Immature natural killer cell (primary cell): Measurements from ENCODE around the gene EBF3. TPM values are rescaled to one million over a fixed set of nuclear protein-coding genes. Genes with fewer than 3 reads are reported as not detected.

ENCODE experiments used
- DNase-seq, 3 donors: peaks; one replicate each; pipeline ENCODE4 v3.0.0; 2022; ENCODE audit warnings: mixed read lengths in 1 of 3
- H3K27ac Mint-ChIP-seq, 6 donors: one replicate each; pipeline ENCODE4 v1.8.0; 2020; ENCODE audit warnings: mixed read lengths in 6 of 6, mild to moderate bottlenecking in 5 of 6, inconsistent platforms in 4 of 6, moderate library complexity in 3 of 6
- H3K27me3 Mint-ChIP-seq, 3 donors: one replicate each; pipeline ENCODE4 v1.8.0; 2020 to 2021; ENCODE audit warnings: low read depth in 3 of 3, mild to moderate bottlenecking in 3 of 3, mixed read lengths in 3 of 3, moderate library complexity in 3 of 3, inconsistent platforms in 1 of 3
- H3K36me3 Mint-ChIP-seq, 3 donors: one replicate each; pipeline ENCODE4 v1.8.0; 2020; ENCODE audit warnings: mixed read lengths in 3 of 3, inconsistent platforms in 2 of 3, mild to moderate bottlenecking in 2 of 3
- H3K4me1 Mint-ChIP-seq, 2 donors: one replicate each; pipeline ENCODE4 v1.8.0; 2020; ENCODE audit warnings: inconsistent platforms in 2 of 2, mild to moderate bottlenecking in 2 of 2, mixed read lengths in 2 of 2, moderate library complexity in 1 of 2
- H3K4me3 Mint-ChIP-seq, 5 donors: one replicate each; pipeline ENCODE4 v1.8.0; 2020; ENCODE audit warnings: mild to moderate bottlenecking in 5 of 5, mixed read lengths in 5 of 5, inconsistent platforms in 3 of 5, moderate library complexity in 3 of 5
- H3K9me3 Mint-ChIP-seq, 6 donors: one replicate each; pipeline ENCODE4 v1.8.0; 2020; ENCODE audit warnings: mild to moderate bottlenecking in 6 of 6, mixed read lengths in 6 of 6, inconsistent platforms in 4 of 6, moderate library complexity in 3 of 6
- polyA plus RNA-seq, 3 donors: library from polyadenylated mRNA; unstranded; fragments of 300-500 nt; fragmentation: Illumina TruSeq; gene quantifications; one replicate each; pipeline ENCODE4 v1.2.3, GENCODE V29; 2021

Gene EBF3
- not detected for polyA plus RNA-seq

- H3K36me3 Mint-ChIP-seq, result no peaks in the 10 kb centered on the region
- peaks cover 0 to 10% (median 0%) of the 10 kb centered on the region in 6 donors for H3K9me3 Mint-ChIP-seq
- peak; percentile 52 to 56 (median 53) for DNase-seq
- H3K4me3 Mint-ChIP-seq, result peak within 1 kb of the TSS; percentile 73 to 86 (median 83)
- peaks cover 26 to 56% (median 42%) of the 10 kb centered on the region in 3 donors for H3K27me3 Mint-ChIP-seq
- no peak within 1 kb of the TSS for H3K27ac Mint-ChIP-seq
- peaks cover 19 to 24% of the 10 kb centered on the region in 2 donors for H3K4me1 Mint-ChIP-seq
These were observed at the start of gene EBF3 for GRCh38 chr10:129963641-129964501. TSS of gene EBF3 (minus strand) at chr10:129964274. CDS start at chr10:129963768, 506 bp downstream.

DNA sequence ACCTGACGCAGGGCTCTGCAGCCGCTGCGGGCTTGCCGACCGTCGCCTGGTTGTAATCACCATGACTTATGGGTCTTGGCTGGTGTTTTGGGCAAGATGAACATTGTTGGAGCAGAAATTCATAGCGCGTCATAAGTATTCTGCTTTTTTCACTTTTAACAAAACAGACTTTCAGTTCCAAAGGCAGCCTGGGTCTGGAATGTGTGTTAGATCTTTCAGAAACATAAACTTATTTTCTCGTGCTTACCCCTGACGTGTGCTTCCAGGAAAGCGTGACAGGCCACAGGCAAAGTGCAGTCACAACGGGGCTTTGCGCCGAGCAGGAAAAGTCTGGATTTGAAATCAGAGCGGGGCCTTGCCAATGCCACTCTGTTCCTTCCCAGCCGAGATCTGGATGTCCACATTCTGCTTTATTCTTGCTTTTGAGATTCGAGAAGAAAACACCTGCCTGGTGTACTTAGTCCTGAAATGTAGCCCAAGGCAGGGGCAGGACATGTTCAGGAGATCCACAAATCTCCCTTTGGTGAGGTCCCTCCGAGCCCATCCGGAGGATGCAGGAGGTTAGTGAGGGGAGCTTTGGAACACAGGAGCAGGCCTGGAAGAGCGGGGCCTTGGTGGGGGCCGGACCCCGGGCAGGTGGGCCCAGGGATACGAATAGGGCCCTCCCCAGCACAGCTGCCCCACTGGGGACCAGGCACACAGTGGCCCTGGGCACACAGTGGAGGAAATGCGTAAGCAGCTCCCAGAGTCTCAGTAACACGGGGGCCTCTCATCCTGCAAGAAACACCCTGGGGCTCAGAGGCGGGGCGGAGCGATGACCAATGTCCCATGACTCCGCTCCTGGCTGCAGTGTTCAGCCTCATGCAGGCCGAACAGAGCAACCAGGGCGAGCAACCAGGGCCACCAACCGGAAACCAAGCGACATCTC is 49.5 kb upstream of the EBF3 start:
- H3K27me3 Mint-ChIP-seq, result peaks cover 0 to 6% (median 0%) of the 10 kb centered on the region in 3 donors
- no peak overlapping the region for H3K27ac Mint-ChIP-seq
- H3K9me3 Mint-ChIP-seq, result no peaks in the 10 kb centered on the region
- no peak for DNase-seq
- no peak overlapping the region for H3K4me3 Mint-ChIP-seq
- no peaks in the 10 kb centered on the region for H3K4me1 Mint-ChIP-seq
- H3K36me3 Mint-ChIP-seq, result no peaks in the 10 kb centered on the region

- H3K27ac Mint-ChIP-seq, result peak overlapping the region in 1 of 6 donors; percentile 42
- no peaks in the 10 kb centered on the region for H3K4me1 Mint-ChIP-seq
- H3K27me3 Mint-ChIP-seq, result peaks cover 0 to 9% (median 0%) of the 10 kb centered on the region in 3 donors
- no peak for DNase-seq
- no peak overlapping the region for H3K4me3 Mint-ChIP-seq
- H3K9me3 Mint-ChIP-seq, result no peaks in the 10 kb centered on the region
- H3K36me3 Mint-ChIP-seq, result no peaks in the 10 kb centered on the region
These were observed 48.1 kb upstream of the EBF3 start for GRCh38 chr10:130012129-130012528.

DNA sequence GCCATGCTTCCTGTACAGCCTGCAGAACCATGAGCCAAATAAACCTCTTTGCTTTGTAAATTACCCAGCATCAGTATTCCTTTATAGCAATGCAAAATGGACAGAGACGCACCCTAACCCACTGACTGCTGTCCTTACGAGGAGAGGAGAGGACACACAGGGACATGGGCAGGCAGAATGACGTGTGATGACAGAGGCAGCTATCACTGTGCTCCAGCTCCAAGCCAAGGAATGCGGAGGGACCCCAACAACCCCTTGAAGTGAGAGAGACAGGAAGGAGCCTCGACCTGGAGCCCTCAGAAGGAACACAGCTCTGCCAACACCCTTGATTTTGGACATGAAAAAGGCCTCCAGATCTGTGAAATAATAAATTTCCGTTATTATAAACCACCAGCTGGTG is 46.6 kb upstream of the EBF3 start:
- H3K9me3 Mint-ChIP-seq, result peaks cover 0 to under 1% (median 0%) of the 10 kb centered on the region in 6 donors
- no peak overlapping the region for H3K27ac Mint-ChIP-seq
- DNase-seq, result no peak
- no peaks in the 10 kb centered on the region for H3K36me3 Mint-ChIP-seq
- H3K4me3 Mint-ChIP-seq, result no peak overlapping the region
- H3K27me3 Mint-ChIP-seq, result peaks cover 0 to 7% (median 0%) of the 10 kb centered on the region in 3 donors
- H3K4me1 Mint-ChIP-seq, result no peaks in the 10 kb centered on the region

DNA sequence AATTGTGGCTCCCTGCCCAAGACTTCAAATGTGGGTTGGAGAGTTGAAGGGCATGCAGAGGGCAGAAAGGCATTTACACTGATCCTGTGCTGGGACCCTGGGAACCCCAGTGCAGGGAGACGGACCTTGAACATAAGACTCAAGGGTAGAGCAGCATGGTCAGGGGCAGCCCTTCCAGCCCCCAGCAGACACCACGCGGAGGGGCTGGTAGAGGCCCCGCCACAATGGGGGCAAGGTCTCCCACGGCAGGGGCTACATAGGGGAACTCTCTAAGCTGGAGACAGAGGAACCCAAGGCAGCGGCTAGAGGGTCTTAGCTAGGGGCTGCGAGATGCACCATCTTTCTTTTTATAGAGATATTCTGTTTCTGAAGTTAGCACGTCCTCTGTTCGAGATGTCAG is 45.2 kb upstream of the EBF3 start:
- peaks cover 0 to 5% (median 0%) of the 10 kb centered on the region in 3 donors for H3K27me3 Mint-ChIP-seq
- H3K4me3 Mint-ChIP-seq, result no peak overlapping the region
- H3K27ac Mint-ChIP-seq, result no peak overlapping the region
- H3K9me3 Mint-ChIP-seq, result peaks cover 0 to 4% (median 0%) of the 10 kb centered on the region in 6 donors
- H3K4me1 Mint-ChIP-seq, result no peaks in the 10 kb centered on the region
- no peaks in the 10 kb centered on the region for H3K36me3 Mint-ChIP-seq
- no peak for DNase-seq

- Mint-ChIP-seq H3K36me3 (no peaks in the 10 kb centered on the region), H3K27ac (no peak overlapping the region), H3K9me3 (peaks cover 0 to 4% (median 0%) of the 10 kb centered on the region in 6 donors), H3K4me1 (no peaks in the 10 kb centered on the region), H3K27me3 (peaks cover 2 to 6% (median 2%) of the 10 kb centered on the region in 3 donors), H3K4me3 (no peak overlapping the region)
- DNase-seq, result no peak
These were observed 39.9 kb upstream of the EBF3 start for GRCh38 chr10:130003787-130004613.

DNA sequence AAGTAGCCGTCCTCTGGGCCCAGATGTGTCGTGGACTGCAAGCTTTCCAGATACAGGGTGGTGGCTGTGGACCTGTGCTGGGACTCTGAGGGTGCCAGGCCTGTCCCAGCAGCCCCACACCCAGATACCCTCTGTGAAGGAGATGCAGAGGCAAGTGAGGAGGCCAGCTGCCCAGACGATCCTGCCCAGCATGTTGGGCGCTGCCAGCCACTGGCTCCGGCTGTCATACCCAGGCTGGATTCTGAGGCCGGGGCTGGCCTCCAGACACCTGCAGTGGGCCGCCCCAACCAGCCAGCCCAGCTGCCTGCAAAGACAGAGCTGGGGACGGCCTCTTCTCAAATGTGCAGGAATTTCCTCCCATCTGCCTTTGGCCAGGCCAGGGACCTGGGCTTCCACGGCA is 39.1 kb upstream of the EBF3 start:
- Mint-ChIP-seq H3K36me3 (no peaks in the 10 kb centered on the region), H3K4me1 (no peaks in the 10 kb centered on the region), H3K9me3 (peaks cover 0 to 4% (median 0%) of the 10 kb centered on the region in 6 donors), H3K27ac (no peak overlapping the region), H3K27me3 (peaks cover 2 to 4% (median 2%) of the 10 kb centered on the region in 3 donors), H3K4me3 (no peak overlapping the region)
- DNase-seq, result no peak

DNA sequence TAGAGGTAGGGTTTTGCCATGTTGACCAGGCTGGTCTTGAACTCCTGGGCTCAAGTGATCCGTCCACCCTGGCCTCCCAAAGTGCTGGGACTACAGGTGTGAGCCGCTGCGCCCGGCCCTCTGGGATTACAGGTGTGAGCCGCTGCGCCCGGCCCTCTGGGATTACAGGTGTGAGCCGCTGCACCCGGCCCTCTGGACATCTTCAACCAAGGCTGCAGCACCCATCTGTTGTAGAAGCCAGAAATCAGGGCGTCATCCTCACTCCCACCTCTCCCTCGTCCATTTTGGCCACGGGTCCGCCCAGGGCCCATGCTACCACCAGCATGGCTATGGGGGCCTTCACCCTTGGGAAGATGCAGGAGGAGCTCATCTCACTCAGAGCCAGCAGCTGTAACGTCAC is 38.5 kb upstream of the EBF3 start:
- H3K9me3 Mint-ChIP-seq, result peaks cover 0 to 4% (median 0%) of the 10 kb centered on the region in 6 donors

GRCh38 chr10:130000918-130001317 is 36.8 kb upstream of the EBF3 start:
- Mint-ChIP-seq H3K27me3 (peaks cover 4 to 5% (median 4%) of the 10 kb centered on the region in 3 donors), H3K9me3 (peaks cover 0 to 5% (median 0%) of the 10 kb centered on the region in 6 donors), H3K36me3 (no peaks in the 10 kb centered on the region), H3K4me3 (no peak overlapping the region), H3K4me1 (no peaks in the 10 kb centered on the region), H3K27ac (no peak overlapping the region)
- DNase-seq, result no peak

More for the DNA sequence above, 38.5 kb upstream of the EBF3 start:
- Mint-ChIP-seq H3K36me3 (no peaks in the 10 kb centered on the region), H3K27ac (no peak overlapping the region), H3K27me3 (peaks cover 4 to 5% (median 4%) of the 10 kb centered on the region in 3 donors), H3K4me3 (no peak overlapping the region), H3K4me1 (no peaks in the 10 kb centered on the region)
- no peak for DNase-seq

GRCh38 chr10:129999140-129999539 is 35.1 kb upstream of the EBF3 start:
- no peak for DNase-seq
- no peak overlapping the region for H3K27ac Mint-ChIP-seq
- H3K4me3 Mint-ChIP-seq, result no peak overlapping the region
- no peaks in the 10 kb centered on the region for H3K36me3 Mint-ChIP-seq
- H3K27me3 Mint-ChIP-seq, result peaks cover 5 to 10% (median 6%) of the 10 kb centered on the region in 3 donors
- peaks cover 0 to 11% (median 0%) of the 10 kb centered on the region in 6 donors for H3K9me3 Mint-ChIP-seq
- no peaks in the 10 kb centered on the region for H3K4me1 Mint-ChIP-seq

GRCh38 chr10:129993621-129994020 is 29.5 kb upstream of the EBF3 start:
- H3K36me3 Mint-ChIP-seq, result no peaks in the 10 kb centered on the region
- H3K4me3 Mint-ChIP-seq, result no peak overlapping the region
- H3K27ac Mint-ChIP-seq, result no peak overlapping the region
- no peaks in the 10 kb centered on the region for H3K4me1 Mint-ChIP-seq
- H3K27me3 Mint-ChIP-seq, result peaks cover 8 to 20% (median 16%) of the 10 kb centered on the region in 3 donors
- DNase-seq, result no peak
- H3K9me3 Mint-ChIP-seq, result peaks cover 0 to 14% (median 3%) of the 10 kb centered on the region in 6 donors

GRCh38 chr10:129992356-129992755 is 28.3 kb upstream of the EBF3 start:
- Mint-ChIP-seq H3K36me3 (no peaks in the 10 kb centered on the region), H3K4me1 (no peaks in the 10 kb centered on the region), H3K27ac (no peak overlapping the region), H3K9me3 (peaks cover 0 to 16% (median 4%) of the 10 kb centered on the region in 6 donors), H3K4me3 (no peak overlapping the region), H3K27me3 (peaks cover 14 to 22% (median 18%) of the 10 kb centered on the region in 3 donors)
- DNase-seq, result no peak

GRCh38 chr10:129982825-129983224 is 18.8 kb upstream of the EBF3 start:
- H3K27me3 Mint-ChIP-seq, result peaks cover 6 to 28% (median 19%) of the 10 kb centered on the region in 3 donors
- H3K4me1 Mint-ChIP-seq, result no peaks in the 10 kb centered on the region
- no peak overlapping the region for H3K4me3 Mint-ChIP-seq
- peaks cover 0 to 7% (median 6%) of the 10 kb centered on the region in 3 donors for H3K36me3 Mint-ChIP-seq
- no peak overlapping the region for H3K27ac Mint-ChIP-seq
- peaks cover 12 to 42% (median 28%) of the 10 kb centered on the region in 6 donors for H3K9me3 Mint-ChIP-seq
- DNase-seq, result no peak
